A549 (cell line): Measurements from ENCODE around the gene NSMCE1. TPM values are rescaled to one million over a fixed set of nuclear protein-coding genes. Genes with fewer than 3 reads are reported as not detected.

Source experiments
- ATAC-seq, 2 experiments: fragments of 200-7000 bp in 1 of 2; fragments of >200 bp in 1 of 2; cut with Nextera tagmentation in 1 of 2; cut with Tn5 transposase in 1 of 2; 3 replicates each; pipeline versions ENCODE4 v1.8.0 to v1.9.1; 2018 to 2020; ENCODE audit warnings: mild to moderate bottlenecking in 1 of 2, moderate library complexity in 1 of 2
- CTCF ChIA-PET: fragments of 300-600 bp; sonication (Branson Sonifier 250); formaldehyde crosslinking; extraction: SDS; loops from one replicate; lab custom pipeline; 2021; ENCODE audit warnings: antibody characterized with exemption, inconsistent platforms; lab: Yijun Ruan, JAX
- POLR2A ChIA-PET: fragments of 350-600 bp; formaldehyde crosslinking; extraction: SDS; loops from one replicate; lab custom pipeline; 2021; ENCODE audit warnings: antibody characterized with exemption, inconsistent platforms; lab: Yijun Ruan, JAX
- DNase-seq, 2 experiments: peaks; one replicate each; pipeline versions ENCODE4 v3.0.0 to v3.0.0-alpha.2; 2011 to 2016; ENCODE audit warnings: low read depth in 1 of 2, low spot score in 1 of 2
- FAIRE-seq: peaks from 2 replicates; lab custom pipeline; 2011; peaks lifted over from hg19 to GRCh38; lab: Jason Lieb, UNC
- H3K27ac ChIP-seq, 2 experiments: fragments of >200 bp; sonication (Bioruptor Twin); formaldehyde crosslinking; 3 replicates each; pipeline ENCODE4 v1.5.1; 2016 to 2017
- H3K4me1 ChIP-seq: fragments of >200 bp; sonication (Bioruptor Twin); formaldehyde crosslinking; 3 replicates; pipeline ENCODE4 v1.6.1; 2016
- H3K4me2 ChIP-seq: fragments of >200 bp; sonication (Bioruptor Twin); formaldehyde crosslinking; 3 replicates; pipeline ENCODE4 v1.6.1; 2016
- H3K4me3 ChIP-seq: fragments of >200 bp; sonication (Bioruptor Twin); formaldehyde crosslinking; 3 replicates; pipeline ENCODE4 v1.5.1; 2016
- H3K9me3 ChIP-seq: fragments of >200 bp; sonication (Bioruptor Twin); formaldehyde crosslinking; 3 replicates; pipeline ENCODE4 v1.6.1; 2016
- EP300 ChIP-seq, 2 experiments: fragments of >200 bp; sonication (Bioruptor Twin); formaldehyde crosslinking; IDR thresholded peaks; 2 replicates in 1 of 2; 3 replicates in 1 of 2; pipeline ENCODE4 v1.6.1; 2016 to 2017
- FOSL2 ChIP-seq, 2 experiments: fragments of 450-650 bp in 1 of 2; fragments of >200 bp in 1 of 2; sonication (Bioruptor Twin) in 1 of 2; formaldehyde crosslinking; IDR thresholded peaks; 2 replicates each; pipeline versions ENCODE4 v1.5.0 to v1.6.1; 2016 to 2020; ENCODE audit warnings: mild to moderate bottlenecking in 1 of 2, moderate library complexity in 1 of 2
- HOXA7 ChIP-seq: fragments of 250-450 bp; sonication (Bioruptor Pico); IDR thresholded peaks from 2 replicates; pipeline ENCODE4 v1.5.0; 2020; ENCODE audit warnings: mild to moderate bottlenecking, moderate library complexity
- HOXB5 ChIP-seq: fragments of 250-450 bp; sonication (Bioruptor Pico); IDR thresholded peaks from 2 replicates; pipeline ENCODE4 v1.5.0; 2020; ENCODE audit warnings: mild to moderate bottlenecking, moderate library complexity
- JUN ChIP-seq, 2 experiments: fragments of >200 bp; sonication (Bioruptor Twin); formaldehyde crosslinking; IDR thresholded peaks; 2 replicates in 1 of 2; 3 replicates in 1 of 2; pipeline ENCODE4 v1.6.1; 2016 to 2017
- JUNB ChIP-seq: fragments of >200 bp; sonication (Bioruptor Twin); formaldehyde crosslinking; IDR thresholded peaks from 2 replicates; pipeline ENCODE4 v1.6.1; 2016
- MAFK ChIP-seq: fragments of 450-650 bp; IDR thresholded peaks from 2 replicates; pipeline ENCODE4 v1.6.1; 2014; ENCODE audit not compliant: partially characterized antibody
- MYC ChIP-seq: IDR thresholded peaks from 2 replicates; pipeline ENCODE4 v1.6.1; 2012; ENCODE audit warnings: mild to moderate bottlenecking, inconsistent platforms, low read length, improper control_type of control experiment, borderline replicate concordance
- NFE2L2 ChIP-seq: fragments of 150-350 bp; conservative IDR thresholded peaks from 2 replicates; pipeline ENCODE4 v1.6.1; 2014; ENCODE audit warnings: low read length
- NPAS2 ChIP-seq: fragments of 250-450 bp; sonication (Bioruptor Pico); IDR thresholded peaks from 2 replicates; pipeline ENCODE4 v1.8.0; 2022; ENCODE audit warnings: mild to moderate bottlenecking, moderate library complexity, borderline replicate concordance
- NR3C1 ChIP-seq: fragments of >200 bp; sonication (Bioruptor Twin); formaldehyde crosslinking; IDR thresholded peaks from 3 replicates; pipeline ENCODE4 v1.6.1; 2017
- POLR2A ChIP-seq: IDR thresholded peaks from 2 replicates; pipeline ENCODE4 v1.6.1; 2012; ENCODE audit warnings: mild to moderate bottlenecking, low read length
- POLR2AphosphoS2 ChIP-seq: conservative IDR thresholded peaks from 2 replicates; pipeline ENCODE4 v1.6.1; 2012; ENCODE audit warnings: low read length, improper control_type of control experiment, inconsistent platforms
- RAD21 ChIP-seq, 2 experiments: fragments of >200 bp in 1 of 2; sonication (Bioruptor Twin) in 1 of 2; formaldehyde crosslinking in 1 of 2; IDR thresholded peaks in 1 of 2; conservative IDR thresholded peaks in 1 of 2; 2 replicates in 1 of 2; 3 replicates in 1 of 2; pipeline ENCODE4 v1.6.1; 2012 to 2018; ENCODE audit warnings: inconsistent platforms in 1 of 2
- RNF2 ChIP-seq: fragments of 200-600 bp; sonication (generic); IDR thresholded peaks from 2 replicates; pipeline ENCODE4 v1.6.1; 2016; ENCODE audit warnings: low read depth, mild to moderate bottlenecking, antibody characterized with exemption, moderate library complexity, borderline replicate concordance
- ZNF302 ChIP-seq: fragments of 250-450 bp; sonication (Bioruptor Pico); IDR thresholded peaks from 2 replicates; pipeline ENCODE4 v1.9.0; 2021; ENCODE audit warnings: inconsistent platforms, mild to moderate bottlenecking, moderate library complexity
- ZSCAN20 ChIP-seq: fragments of 250-450 bp; sonication (Bioruptor Pico); IDR thresholded peaks from 2 replicates; pipeline ENCODE4 v1.8.0; 2022; ENCODE audit warnings: mild to moderate bottlenecking, moderate library complexity
- WGBS: methylation state at CpG from one replicate; pipeline ENCODE4 v1.1.6; 2017; ENCODE audit errors: missing lambda C conversion rate; 5-methylcytosine and 5-hydroxymethylcytosine counted together
- polyA plus RNA-seq, 4 experiments: library from polyadenylated mRNA; depleted of rRNA in 3 of 4; stranded (reverse); fragments of >200 nt; fragmentation: RNase III in 1 of 4; extraction: RNeasy Plus Mini Kit Qiagen cat#74134 plus additional on column Dnase treatment in 1 of 4; gene quantifications; 2 replicates in 3 of 4; 3 replicates in 1 of 4; pipeline ENCODE4 v1.2.3, GENCODE V29; 2011 to 2017
- TF ChIP-seq, protein P1 (sequence below): fragments of 250-450 bp; sonication (Bioruptor Pico); IDR thresholded peaks from 2 replicates; pipeline ENCODE4 v1.5.0; 2020; ENCODE audit warnings: low read depth, mild to moderate bottlenecking, moderate library complexity
- TF ChIP-seq, protein P2 (sequence below): IDR thresholded peaks from 2 replicates; pipeline ENCODE4 v1.6.1; 2012
- TF ChIP-seq, protein P3 (sequence below): fragments of >200 bp; sonication (Bioruptor Twin); formaldehyde crosslinking; IDR thresholded peaks from 3 replicates; pipeline ENCODE4 v1.5.1; 2016
- TF ChIP-seq, protein P4 (sequence below): fragments of >200 bp; sonication (Bioruptor Twin); formaldehyde crosslinking; IDR thresholded peaks from 3 replicates; pipeline ENCODE4 v1.6.1; 2016
- TF ChIP-seq, protein P5 (sequence below): fragments of 150-350 bp; IDR thresholded peaks from 2 replicates; pipeline ENCODE4 v1.6.1; 2014; ENCODE audit warnings: low read depth, mild to moderate bottlenecking, low read length
- TF ChIP-seq, protein P6 (sequence below): IDR thresholded peaks from 2 replicates; pipeline ENCODE4 v1.6.1; 2012; ENCODE audit warnings: low read depth, borderline replicate concordance

The NSMCE1 gene
- polyA plus RNA-seq, 2 of the 4 experiments (the other 2 are of a cell fraction), result 32.0 to 59.9 TPM

DNA sequence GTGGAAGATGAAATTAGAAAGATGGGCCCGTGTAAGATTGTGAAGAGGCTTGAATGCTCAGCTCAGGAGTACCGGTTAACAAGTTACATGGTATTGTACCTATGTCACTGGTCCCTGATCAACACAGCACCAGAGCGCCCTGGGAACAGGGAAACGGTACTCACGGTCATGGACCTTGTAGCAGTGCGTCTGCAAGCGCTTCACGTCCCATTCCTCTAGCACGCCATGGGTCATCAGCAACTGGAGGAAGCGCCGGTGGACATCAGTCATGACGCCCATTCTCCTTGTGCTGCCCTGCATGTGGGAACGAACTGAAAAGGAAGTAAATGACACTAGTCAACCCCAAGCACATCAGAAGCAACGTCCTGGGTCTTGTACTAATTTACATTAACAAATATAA, 11.3 kb downstream of the NSMCE1 start (continued):
- TF ChIP-seq, protein P1, sequence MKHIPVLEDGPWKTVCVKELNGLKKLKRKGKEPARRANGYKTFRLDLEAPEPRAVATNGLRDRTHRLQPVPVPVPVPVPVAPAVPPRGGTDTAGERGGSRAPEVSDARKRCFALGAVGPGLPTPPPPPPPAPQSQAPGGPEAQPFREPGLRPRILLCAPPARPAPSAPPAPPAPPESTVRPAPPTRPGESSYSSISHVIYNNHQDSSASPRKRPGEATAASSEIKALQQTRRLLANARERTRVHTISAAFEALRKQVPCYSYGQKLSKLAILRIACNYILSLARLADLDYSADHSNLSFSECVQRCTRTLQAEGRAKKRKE, result no peak
- TF ChIP-seq NPAS2 (CRISPR knock-in tag), result no peak
- TF ChIP-seq, protein P2, sequence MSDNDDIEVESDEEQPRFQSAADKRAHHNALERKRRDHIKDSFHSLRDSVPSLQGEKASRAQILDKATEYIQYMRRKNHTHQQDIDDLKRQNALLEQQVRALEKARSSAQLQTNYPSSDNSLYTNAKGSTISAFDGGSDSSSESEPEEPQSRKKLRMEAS, result no peak
- no peak for TF ChIP-seq NR3C1
- TF ChIP-seq, protein P3, sequence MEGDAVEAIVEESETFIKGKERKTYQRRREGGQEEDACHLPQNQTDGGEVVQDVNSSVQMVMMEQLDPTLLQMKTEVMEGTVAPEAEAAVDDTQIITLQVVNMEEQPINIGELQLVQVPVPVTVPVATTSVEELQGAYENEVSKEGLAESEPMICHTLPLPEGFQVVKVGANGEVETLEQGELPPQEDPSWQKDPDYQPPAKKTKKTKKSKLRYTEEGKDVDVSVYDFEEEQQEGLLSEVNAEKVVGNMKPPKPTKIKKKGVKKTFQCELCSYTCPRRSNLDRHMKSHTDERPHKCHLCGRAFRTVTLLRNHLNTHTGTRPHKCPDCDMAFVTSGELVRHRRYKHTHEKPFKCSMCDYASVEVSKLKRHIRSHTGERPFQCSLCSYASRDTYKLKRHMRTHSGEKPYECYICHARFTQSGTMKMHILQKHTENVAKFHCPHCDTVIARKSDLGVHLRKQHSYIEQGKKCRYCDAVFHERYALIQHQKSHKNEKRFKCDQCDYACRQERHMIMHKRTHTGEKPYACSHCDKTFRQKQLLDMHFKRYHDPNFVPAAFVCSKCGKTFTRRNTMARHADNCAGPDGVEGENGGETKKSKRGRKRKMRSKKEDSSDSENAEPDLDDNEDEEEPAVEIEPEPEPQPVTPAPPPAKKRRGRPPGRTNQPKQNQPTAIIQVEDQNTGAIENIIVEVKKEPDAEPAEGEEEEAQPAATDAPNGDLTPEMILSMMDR, result no peak
- TF ChIP-seq, all 56 proteins: peak for 0

DNA sequence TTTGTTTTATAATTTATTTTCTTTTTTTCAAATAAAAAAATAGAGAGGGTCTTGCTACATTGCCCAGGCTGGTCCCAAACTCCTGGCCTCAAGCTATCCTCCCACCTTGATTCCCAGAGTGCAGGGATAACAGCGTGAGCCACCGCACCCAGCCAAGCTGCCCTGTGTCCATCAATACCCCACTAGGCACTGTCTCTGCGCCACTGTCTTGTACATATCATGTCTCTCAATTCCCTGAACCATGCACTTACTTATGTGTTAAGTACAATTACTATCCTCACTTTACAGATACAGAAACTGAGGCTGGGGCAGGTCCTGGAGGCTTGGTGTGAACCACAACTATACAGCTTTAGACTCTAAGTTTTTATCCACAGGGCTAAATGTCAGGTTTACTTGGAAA, 11.7 kb downstream of the NSMCE1 start:
- 96% methylated on average over 3 of the region's 3 CpGs for WGBS
- POLR2A ChIA-PET, result no interaction called here
- no peak for DNase-seq
- no peak for FAIRE-seq
- no peaks in the 10 kb centered on the region for H3K9me3 ChIP-seq
- H3K4me2 ChIP-seq, result no peak overlapping the region
- no peak overlapping the region for H3K4me3 ChIP-seq
- CTCF ChIA-PET, result no interaction called here
- H3K27ac ChIP-seq, result no peak overlapping the region
- ATAC-seq, result no peak
- TF ChIP-seq NFE2L2, result no peak
- TF ChIP-seq, protein P4, sequence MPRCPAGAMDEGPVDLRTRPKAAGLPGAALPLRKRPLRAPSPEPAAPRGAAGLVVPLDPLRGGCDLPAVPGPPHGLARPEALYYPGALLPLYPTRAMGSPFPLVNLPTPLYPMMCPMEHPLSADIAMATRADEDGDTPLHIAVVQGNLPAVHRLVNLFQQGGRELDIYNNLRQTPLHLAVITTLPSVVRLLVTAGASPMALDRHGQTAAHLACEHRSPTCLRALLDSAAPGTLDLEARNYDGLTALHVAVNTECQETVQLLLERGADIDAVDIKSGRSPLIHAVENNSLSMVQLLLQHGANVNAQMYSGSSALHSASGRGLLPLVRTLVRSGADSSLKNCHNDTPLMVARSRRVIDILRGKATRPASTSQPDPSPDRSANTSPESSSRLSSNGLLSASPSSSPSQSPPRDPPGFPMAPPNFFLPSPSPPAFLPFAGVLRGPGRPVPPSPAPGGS, result no peak
- TF ChIP-seq, all 56 proteins: peak for 0
- H3K4me1 ChIP-seq, result peaks cover 33% of the 10 kb centered on the region

DNA sequence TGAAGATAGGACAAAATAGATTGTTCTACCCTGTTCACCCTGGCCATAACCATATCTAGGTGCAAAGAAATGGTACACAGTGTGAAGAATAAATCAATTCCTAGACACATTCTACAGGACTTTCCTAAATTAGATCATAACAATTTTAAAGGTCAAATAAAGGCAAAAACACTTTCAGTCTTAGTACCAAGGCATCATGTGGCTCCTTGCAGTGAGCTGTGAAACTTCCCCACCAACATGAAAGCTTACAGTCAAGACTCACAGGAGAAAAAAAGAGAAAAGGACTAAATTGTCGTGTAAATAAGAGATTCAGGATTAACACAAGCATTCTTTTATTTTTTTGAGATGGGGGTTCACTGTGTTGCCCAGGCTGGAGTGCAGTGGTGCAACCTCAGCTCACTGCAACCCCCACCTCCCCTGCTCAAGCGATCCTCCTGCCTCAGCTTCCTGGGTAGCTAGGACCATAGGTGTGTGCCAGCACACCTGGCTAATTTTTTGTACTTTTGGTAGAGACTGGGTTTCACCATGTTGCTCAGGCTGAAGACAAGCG, 14.2 kb downstream of the NSMCE1 start:
- peak overlapping the region in 1 of 2 experiments; percentile 43; a peak in 1 of 6 replicates for H3K27ac ChIP-seq
- 94% methylated on average over 3 of the region's 3 CpGs for WGBS
- TF ChIP-seq ZNF302 (CRISPR knock-in tag) (no peak), FOSL2 (IDR thresholded peaks at IDR 0.05) (no peak), FOSL2 (CRISPR knock-in tag; IDR thresholded peaks at IDR 0.05) (no peak), POLR2A (no peak), MAFK (no peak), RNF2 (no peak), MYC (no peak), JUN (IDR thresholded peaks at IDR 0.05) (no peak)
- TF ChIP-seq, protein P1, result no peak
- no peak overlapping the region for H3K4me2 ChIP-seq
- H3K9me3 ChIP-seq, result no peaks in the 10 kb centered on the region
- peaks cover 33% of the 10 kb centered on the region for H3K4me1 ChIP-seq
- no peak overlapping the region for H3K4me3 ChIP-seq
- ChIA-PET CTCF (interaction anchor here (1.0 to 1.4 kb wide), 5 partner anchors 19 to 114 kb away, joined by 3 to 5 read pairs (median 4); no protein-coding TSS in a partner anchor), POLR2A (no interaction called here)
- no peak for FAIRE-seq
- no peak for DNase-seq
- no peak for ATAC-seq

DNA sequence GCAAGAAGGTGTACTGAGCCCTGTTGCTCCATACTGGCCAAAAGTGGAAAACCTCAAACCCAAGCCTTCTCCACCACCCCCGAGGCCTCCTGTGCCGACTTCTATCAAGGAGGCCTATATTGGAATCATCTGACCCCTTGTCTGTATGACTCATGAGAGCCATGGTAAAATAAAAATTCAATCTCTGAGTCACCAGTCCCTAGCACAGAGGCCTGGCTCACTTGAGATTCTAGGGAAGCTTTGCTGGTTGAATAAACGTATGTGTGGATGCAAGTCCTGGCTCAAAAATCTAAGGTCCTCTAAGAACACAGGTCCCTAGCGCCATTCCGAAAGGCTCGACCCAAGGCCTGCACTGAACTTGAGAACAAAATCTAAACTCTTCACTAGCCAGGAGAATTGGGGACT, 15.0 kb downstream of the NSMCE1 start:
- Histone ChIP-seq H3K27ac (peak overlapping the region in 1 of 2 experiments; percentile 69; a peak in 4 of 6 replicates), H3K4me1 (peaks cover 26% of the 10 kb centered on the region), H3K9me3 (no peaks in the 10 kb centered on the region), H3K4me2 (peak overlapping the region; percentile 35), H3K4me3 (no peak overlapping the region)
- FAIRE-seq (no peak), ATAC-seq (peak; percentile 84 to 91; a peak in 5 of 6 replicates), DNase-seq (peak; percentile 39 to 52)
- ChIA-PET POLR2A (no interaction called here), CTCF (interaction anchor here (1.0 to 1.4 kb wide), 5 partner anchors 18 to 115 kb away, joined by 3 to 5 read pairs (median 4); no protein-coding TSS in a partner anchor)
- 63% methylated on average over 6 of the region's 6 CpGs for WGBS
- TF ChIP-seq POLR2AphosphoS2 (no peak), EP300 (IDR thresholded peaks at IDR 0.05) (no peak), HOXB5 (CRISPR knock-in tag) (no peak), ZSCAN20 (no peak), NR3C1 (no peak), HOXA7 (CRISPR knock-in tag) (no peak), MAFK (no peak), RNF2 (no peak), NPAS2 (CRISPR knock-in tag) (no peak), ZNF302 (CRISPR knock-in tag) (no peak), JUNB (peak; percentile 39; the same call in 1 of the 2 replicates), RAD21 (conservative IDR thresholded peaks at IDR 0.05 in 1 of 2, IDR thresholded peaks at IDR 0.05 in 1 of 2) (no peak), MYC (no peak), FOSL2 (IDR thresholded peaks at IDR 0.05) (peak; percentile 39; the same call in 1 of the 2 replicates), FOSL2 (CRISPR knock-in tag; IDR thresholded peaks at IDR 0.05) (peak; percentile 80)
- TF ChIP-seq, protein P5, sequence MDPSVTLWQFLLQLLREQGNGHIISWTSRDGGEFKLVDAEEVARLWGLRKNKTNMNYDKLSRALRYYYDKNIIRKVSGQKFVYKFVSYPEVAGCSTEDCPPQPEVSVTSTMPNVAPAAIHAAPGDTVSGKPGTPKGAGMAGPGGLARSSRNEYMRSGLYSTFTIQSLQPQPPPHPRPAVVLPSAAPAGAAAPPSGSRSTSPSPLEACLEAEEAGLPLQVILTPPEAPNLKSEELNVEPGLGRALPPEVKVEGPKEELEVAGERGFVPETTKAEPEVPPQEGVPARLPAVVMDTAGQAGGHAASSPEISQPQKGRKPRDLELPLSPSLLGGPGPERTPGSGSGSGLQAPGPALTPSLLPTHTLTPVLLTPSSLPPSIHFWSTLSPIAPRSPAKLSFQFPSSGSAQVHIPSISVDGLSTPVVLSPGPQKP, result no peak
- TF ChIP-seq, protein P6, sequence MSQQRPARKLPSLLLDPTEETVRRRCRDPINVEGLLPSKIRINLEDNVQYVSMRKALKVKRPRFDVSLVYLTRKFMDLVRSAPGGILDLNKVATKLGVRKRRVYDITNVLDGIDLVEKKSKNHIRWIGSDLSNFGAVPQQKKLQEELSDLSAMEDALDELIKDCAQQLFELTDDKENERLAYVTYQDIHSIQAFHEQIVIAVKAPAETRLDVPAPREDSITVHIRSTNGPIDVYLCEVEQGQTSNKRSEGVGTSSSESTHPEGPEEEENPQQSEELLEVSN, result no peak
